IMR-90 (cell line): ENCODE results near the gene SFTPA1. TPM values are rescaled to one million over a fixed set of nuclear protein-coding genes. Genes with fewer than 3 reads are reported as not detected.

Source experiments
- ATAC-seq: fragments of 200-7000 bp; cut with Tn5 transposase; 2 replicates; pipeline ENCODE4 v1.9.1; 2020; ENCODE audit warnings: low read depth, mild to moderate bottlenecking, moderate library complexity
- BruUV-seq: library from RNA; stranded (reverse); fragments of 400-500 nt; replicated peaks from 2 replicates; lab custom pipeline; 2021; lab: Mats Ljungman, UMichigan
- CTCF ChIA-PET: fragments of 300-600 bp; formaldehyde crosslinking; extraction: SDS; loops from one replicate; lab custom pipeline; 2021; ENCODE audit warnings: antibody characterized with exemption; lab: Yijun Ruan, JAX
- POLR2A ChIA-PET: fragments of 300-600 bp; sonication (Branson Sonifier 250); formaldehyde crosslinking; loops from one replicate; lab custom pipeline; 2022; ENCODE audit warnings: antibody characterized with exemption; ENCODE audit not compliant: unreplicated experiment; lab: Charles Lee
- DNase-seq: peaks from one replicate; pipeline ENCODE4 v3.0.0; 2013
- H2AFZ ChIP-seq: replicated peaks from 2 replicates; pipeline ENCODE3; 2013; ENCODE audit warnings: low read length, mild to moderate bottlenecking; ENCODE audit not compliant: poor library complexity
- H2AK5ac ChIP-seq: 2 replicates; pipeline ENCODE4 v1.6.1; 2013; ENCODE audit warnings: low read depth, low read length, inconsistent platforms
- H2AK9ac ChIP-seq: replicated peaks from 2 replicates; pipeline ENCODE3; 2013; ENCODE audit warnings: mild to moderate bottlenecking, low read depth, low read length, moderate library complexity; ENCODE audit not compliant: poor library complexity
- H2BK120ac ChIP-seq: 2 replicates; pipeline ENCODE4 v1.6.1; 2013; ENCODE audit warnings: low read depth, low read length, inconsistent platforms
- H2BK15ac ChIP-seq: 3 replicates; pipeline ENCODE4 v1.6.1; 2013; ENCODE audit warnings: low read depth, low read length, inconsistent platforms
- H2BK20ac ChIP-seq: 2 replicates; pipeline ENCODE4 v1.6.1; 2013; ENCODE audit warnings: low read depth, mild to moderate bottlenecking, inconsistent platforms, low read length, moderate library complexity
- H2BK5ac ChIP-seq: 2 replicates; pipeline ENCODE4 v1.6.1; 2013; ENCODE audit warnings: mild to moderate bottlenecking, low read depth, low read length, inconsistent platforms; ENCODE audit not compliant: poor library complexity, severe bottlenecking
- H3K14ac ChIP-seq: replicated peaks from 2 replicates; pipeline ENCODE4 v1.6.1; 2013; ENCODE audit warnings: low read depth, low read length, inconsistent platforms
- H3K18ac ChIP-seq: 2 replicates; pipeline ENCODE4 v1.6.1; 2013; ENCODE audit warnings: low read depth, low read length, control low read depth
- H3K23ac ChIP-seq: 2 replicates; pipeline ENCODE4 v1.6.1; 2013; ENCODE audit warnings: low read depth, low read length, inconsistent platforms
- H3K27ac ChIP-seq: 2 replicates; pipeline ENCODE4 v1.5.1; 2013; ENCODE audit warnings: mild to moderate bottlenecking, control low read depth, low read length; ENCODE audit not compliant: insufficient read depth
- H3K27me3 ChIP-seq: 2 replicates; pipeline ENCODE4 v1.6.1; 2013; ENCODE audit warnings: low read length; ENCODE audit not compliant: control insufficient read depth, insufficient read depth
- H3K36me3 ChIP-seq: 2 replicates; pipeline ENCODE4 v1.6.1; 2013; ENCODE audit warnings: low read length, mixed read lengths; ENCODE audit not compliant: control insufficient read depth, insufficient read depth
- H3K4ac ChIP-seq: 2 replicates; pipeline ENCODE4 v1.6.1; 2013; ENCODE audit warnings: low read depth, low read length, inconsistent platforms
- H3K4me1 ChIP-seq: 2 replicates; pipeline ENCODE4 v1.6.1; 2013; ENCODE audit warnings: low read length, mixed read lengths; ENCODE audit not compliant: control insufficient read depth, insufficient read depth
- H3K4me2 ChIP-seq: 2 replicates; pipeline ENCODE4 v1.6.1; 2013; ENCODE audit warnings: low read depth, mild to moderate bottlenecking, control low read depth, low read length, moderate library complexity
- H3K4me3 ChIP-seq: 2 replicates; pipeline ENCODE4 v1.5.1; 2013; ENCODE audit warnings: low read depth, mild to moderate bottlenecking, control low read depth, low read length, moderate library complexity; ENCODE audit not compliant: insufficient read depth
- H3K56ac ChIP-seq: 2 replicates; pipeline ENCODE4 v1.6.1; 2013; ENCODE audit warnings: low read length, inconsistent platforms; ENCODE audit not compliant: insufficient read depth; ENCODE audit errors: extremely low read depth
- H3K79me1 ChIP-seq, 2 experiments: 2 replicates each; pipeline ENCODE4 v1.6.1; 2013; ENCODE audit warnings: low read length in 2 of 2, inconsistent platforms in 1 of 2, low read depth in 1 of 2
- H3K9ac ChIP-seq: 2 replicates; pipeline ENCODE4 v1.6.1; 2013; ENCODE audit warnings: low read depth, low read length, control low read depth
- H3K9me1 ChIP-seq: 2 replicates; pipeline ENCODE4 v1.6.1; 2013; ENCODE audit warnings: low read length, inconsistent platforms; ENCODE audit not compliant: insufficient read depth
- H3K9me3 ChIP-seq: 2 replicates; pipeline ENCODE4 v1.6.1; 2013; ENCODE audit warnings: low read length; ENCODE audit not compliant: control insufficient read depth, insufficient read depth
- H4K20me1 ChIP-seq: 2 replicates; pipeline ENCODE4 v1.6.1; 2013; ENCODE audit warnings: low read length, inconsistent platforms; ENCODE audit not compliant: insufficient read depth
- H4K5ac ChIP-seq: 2 replicates; pipeline ENCODE4 v1.6.1; 2013; ENCODE audit warnings: mild to moderate bottlenecking, low read depth, low read length, control low read depth
- H4K8ac ChIP-seq, 2 experiments: 2 replicates each; pipeline ENCODE4 v1.6.1; 2013; ENCODE audit warnings: low read depth in 2 of 2, low read length in 2 of 2, control low read depth in 1 of 2, inconsistent platforms in 1 of 2
- H4K91ac ChIP-seq: 2 replicates; pipeline ENCODE4 v1.6.1; 2013; ENCODE audit warnings: low read depth, low read length, inconsistent platforms; ENCODE audit not compliant: insufficient read depth
- BHLHE40 ChIP-seq: fragments of 150-350 bp; IDR thresholded peaks from 2 replicates; pipeline ENCODE4 v1.6.1; 2016; ENCODE audit warnings: mild to moderate bottlenecking, low read depth, low read length
- CEBPB ChIP-seq: IDR thresholded peaks from 2 replicates; pipeline ENCODE4 v1.6.1; 2012; ENCODE audit warnings: low read depth, low read length, improper control_type of control experiment
- CHD1 ChIP-seq: IDR thresholded peaks from 2 replicates; pipeline ENCODE4 v1.6.1; 2012; ENCODE audit warnings: low read depth, low read length, improper control_type of control experiment
- CTCF ChIP-seq: conservative IDR thresholded peaks from 2 replicates; pipeline ENCODE4 v1.5.1; 2012; ENCODE audit warnings: mild to moderate bottlenecking, low read depth, low read length, improper control_type of control experiment
- ELK1 ChIP-seq: fragments of 150-350 bp; IDR thresholded peaks from 2 replicates; pipeline ENCODE4 v1.6.1; 2016; ENCODE audit warnings: low read depth, mild to moderate bottlenecking, low read length, moderate library complexity, borderline replicate concordance
- FOS ChIP-seq: fragments of 150-350 bp; IDR thresholded peaks from 2 replicates; pipeline ENCODE4 v1.6.1; 2016; ENCODE audit warnings: low read depth, low read length
- MAFK ChIP-seq: IDR thresholded peaks from 2 replicates; pipeline ENCODE4 v1.6.1; 2012; ENCODE audit warnings: low read depth, low read length, improper control_type of control experiment
- MAZ ChIP-seq: IDR thresholded peaks from 2 replicates; pipeline ENCODE4 v1.6.1; 2012; ENCODE audit warnings: low read depth, mild to moderate bottlenecking, low read length, improper control_type of control experiment, moderate library complexity, borderline replicate concordance
- MXI1 ChIP-seq: IDR thresholded peaks from 2 replicates; pipeline ENCODE4 v1.6.1; 2012; ENCODE audit warnings: low read depth, mild to moderate bottlenecking, low read length, moderate library complexity, borderline replicate concordance
- NFE2L2 ChIP-seq: fragments of 150-350 bp; IDR thresholded peaks from 2 replicates; pipeline ENCODE4 v1.6.1; 2016; ENCODE audit warnings: low read depth, mild to moderate bottlenecking, low read length
- POLR2A ChIP-seq: IDR thresholded peaks from 2 replicates; pipeline ENCODE4 v1.6.1; 2012; ENCODE audit warnings: mild to moderate bottlenecking, low read depth, low read length
- RAD21 ChIP-seq: IDR thresholded peaks from 2 replicates; pipeline ENCODE4 v1.6.1; 2012; ENCODE audit warnings: low read length, improper control_type of control experiment
- RFX5 ChIP-seq: IDR thresholded peaks from 2 replicates; pipeline ENCODE4 v1.8.0; 2012; ENCODE audit warnings: low read depth, mild to moderate bottlenecking, low read length, moderate library complexity
- SMC3 ChIP-seq: fragments of 150-350 bp; IDR thresholded peaks from 2 replicates; pipeline ENCODE4 v1.6.1; 2016; ENCODE audit warnings: low read depth, mild to moderate bottlenecking, antibody characterized with exemption, low read length, moderate library complexity
- USF2 ChIP-seq: fragments of 150-350 bp; IDR thresholded peaks from 2 replicates; pipeline ENCODE4 v1.6.1; 2017; ENCODE audit warnings: mild to moderate bottlenecking, antibody characterized with exemption, low read length, low read depth
- WGBS, 2 experiments: methylation state at CpG; one replicate each; pipeline versions ENCODE4 v1.1.5 to v1.1.7; 2013; ENCODE audit warnings: missing lambda C conversion rate in 2 of 2; ENCODE audit not compliant: insufficient read length in 1 of 2; ENCODE audit errors: extremely low coverage in 2 of 2; 5-methylcytosine and 5-hydroxymethylcytosine counted together
- dilution Hi-C: fragments of 300-500 bp; cut with HindIII; formaldehyde crosslinking; loops from one replicate; pipeline ENCODE4 v1.14.3; 2018; ENCODE audit warnings: low sequenced_read_pairs; ENCODE audit not compliant: unreplicated experiment
- in situ Hi-C: fragments of 300-500 bp; cut with MboI; formaldehyde crosslinking; loops from 3 replicates; pipeline ENCODE4 v1.14.3; 2019; ENCODE audit warnings: low sequenced_read_pairs, inconsistent platforms, mixed read lengths
- intact Hi-C: fragments of 100-400 bp; cut with micrococcal nuclease; formaldehyde crosslinking; loops from 2 replicates; pipeline ENCODE4 v1.10.0; 2022
- polyA plus RNA-seq, 3 experiments: library from polyadenylated mRNA; depleted of rRNA; stranded (reverse); fragments of >200 nt; gene quantifications; 2 replicates each; pipeline ENCODE4 v1.2.3, GENCODE V29; 2012; ENCODE audit warnings: low replicate concordance in 1 of 3
- total RNA-seq: library from RNA; depleted of rRNA; stranded (reverse); fragments of >200 nt; gene quantifications from 2 replicates; pipeline ENCODE4 v1.2.3, GENCODE V29; 2012

SFTPA1 gene
- total and polyA plus RNA-seq, 2 of the 4 experiments (the other 2 are of a cell fraction), result not detected

- Histone ChIP-seq H2BK20ac (no peak overlapping the region), H2AFZ (no peak overlapping the region), H4K8ac (no peak overlapping the region), H3K14ac (no peak overlapping the region), H3K23ac (no peak overlapping the region), H2AK9ac (no peak overlapping the region), H3K36me3 (no peaks in the 10 kb centered on the region), H3K9me1 (no peaks in the 10 kb centered on the region), H3K27ac (no peak overlapping the region), H3K27me3 (no peaks in the 10 kb centered on the region; the same call in 1 of the 2 replicates), H3K4me1 (no peaks in the 10 kb centered on the region), H4K20me1 (no peaks in the 10 kb centered on the region), H3K4me2 (no peak overlapping the region), H3K56ac (no peak overlapping the region), H2BK120ac (no peak overlapping the region), H3K9ac (no peak overlapping the region), H4K91ac (no peak overlapping the region), H4K5ac (no peak overlapping the region), H3K18ac (no peak overlapping the region), H2BK15ac (no peak overlapping the region), H2AK5ac (no peak overlapping the region), H2BK5ac (no peak overlapping the region), H3K79me1 (no peaks in the 10 kb centered on the region), H3K9me3 (no peaks in the 10 kb centered on the region), H3K4ac (no peak overlapping the region), H3K4me3 (no peak overlapping the region)
- DNase-seq (no peak), ATAC-seq (no peak)
- ChIA-PET POLR2A (no interaction called here), CTCF (no interaction called here)
- in situ Hi-C loops, result no loop called here
- intact Hi-C loops, result no loop called here
- 90% methylated on average over 2 of the region's 9 CpGs; no CpG with 5 or more reads in 1 of the 2 experiments for WGBS, 2 experiments
- BruUV-seq, result no TSS peak
- dilution Hi-C loops, result no loop called here
- TF ChIP-seq ELK1, result no peak
- no peak for TF ChIP-seq RFX5
- TF ChIP-seq MXI1, result no peak
- TF ChIP-seq CEBPB, result no peak
- TF ChIP-seq FOS, result no peak
- no peak for TF ChIP-seq BHLHE40
- TF ChIP-seq POLR2A, result no peak
- TF ChIP-seq SMC3, result no peak
- TF ChIP-seq MAFK, result no peak
- no peak for TF ChIP-seq USF2
- TF ChIP-seq RAD21, result no peak
- TF ChIP-seq CHD1, result no peak
- TF ChIP-seq NFE2L2, result no peak
- no peak for TF ChIP-seq CTCF
- no peak for TF ChIP-seq MAZ
Measured at GRCh38 chr10:79628988-79629954, 18.5 kb downstream of the SFTPA1 start.
